Transverse colon (tissue), 4 donors: ENCODE data around the gene KRTAP12-3. TPM values are rescaled to one million over a fixed set of nuclear protein-coding genes. Genes with fewer than 3 reads are reported as not detected.
"Not testable (repeated sequence)": the region's sequence is repeated elsewhere in the genome, so short reads cannot be mapped to it uniquely, and the experiment has no call there.

Experiments used
- DNase-seq: peaks from one replicate; pipeline ENCODE4 v3.0.0-alpha.2; 2019
- H3K27ac ChIP-seq, 4 donors: fragments of 200-600 bp; sonication (generic); 2 replicates each; pipeline ENCODE4 v1.5.1; 2016 to 2018; ENCODE audit warnings: inconsistent platforms in 4 of 4
- H3K27me3 ChIP-seq: fragments of 200-600 bp; sonication (generic); 2 replicates; pipeline ENCODE4 v1.5.1; 2017; ENCODE audit warnings: inconsistent platforms
- H3K36me3 ChIP-seq, 4 donors: fragments of 200-600 bp; sonication (generic); 2 replicates each; pipeline ENCODE4 v1.5.1; 2017 to 2019; ENCODE audit warnings: inconsistent platforms in 4 of 4
- H3K4me1 ChIP-seq, 4 donors: fragments of 200-600 bp; sonication (generic); 2 replicates each; pipeline ENCODE4 v1.5.1; 2017 to 2020; ENCODE audit warnings: inconsistent platforms in 4 of 4
- H3K4me3 ChIP-seq, 4 donors: fragments of 200-600 bp; sonication (generic); 1 replicate in 1 of 4; 2 replicates in 3 of 4; pipeline versions ENCODE4 v1.5.1 to v1.6.1; 2017 to 2019; ENCODE audit warnings: inconsistent platforms in 4 of 4
- H3K9me3 ChIP-seq, 2 donors: fragments of 200-600 bp; sonication (generic); 2 replicates each; pipeline ENCODE4 v1.5.1; 2017 to 2019; ENCODE audit warnings: inconsistent platforms in 2 of 2
- CTCF ChIP-seq, 5 experiments: fragments of 200-600 bp in 3 of 5; fragments of 450-650 bp in 2 of 5; sonication (generic) in 3 of 5; IDR thresholded peaks; 1 replicate in 2 of 5; 2 replicates in 3 of 5; pipeline ENCODE4 v1.5.1; 2016 to 2017; ENCODE audit warnings: antibody characterized with exemption in 5 of 5, inconsistent platforms in 3 of 5, mild to moderate bottlenecking in 2 of 5, moderate library complexity in 1 of 5
- EP300 ChIP-seq: sonication (generic); formaldehyde crosslinking; IDR thresholded peaks from one replicate; pipeline ENCODE4 v1.6.1; 2017; ENCODE audit warnings: antibody characterized with exemption, low read depth
- POLR2A ChIP-seq: fragments of 450-650 bp; IDR thresholded peaks from one replicate; pipeline ENCODE4 v1.6.1; 2016; ENCODE audit warnings: antibody characterized with exemption, mild to moderate bottlenecking, moderate library complexity
- POLR2AphosphoS5 ChIP-seq, 3 donors: sonication (generic); formaldehyde crosslinking; IDR thresholded peaks; one replicate each; pipeline ENCODE4 v1.6.1; 2016; ENCODE audit warnings: antibody characterized with exemption in 3 of 3
- WGBS, 2 donors: methylation state at CpG; one replicate each; pipeline ENCODE4 v1.1.5; 2018; ENCODE audit warnings: low coverage in 1 of 2; 5-methylcytosine and 5-hydroxymethylcytosine counted together
- in situ Hi-C, 4 donors: fragments of 200-750 bp; cut with MboI; loops; one replicate each; pipeline versions ENCODE4 v1.15.0 to v1.15.1; 2017; ENCODE audit warnings: low sequenced_read_pairs in 3 of 4, low pct_ligation_motif_present in 1 of 4, low pct_unique_long_range_greater_than_20kb in 1 of 4
- intact Hi-C: fragments of 100-400 bp; cut with DNase I; formaldehyde crosslinking; loops from one replicate; pipeline ENCODE4 v1.15.1; 2023; ENCODE audit warnings: low total_unique reads
- total RNA-seq, 4 donors: library from RNA; depleted of rRNA; stranded (reverse); fragments of >200 nt; gene quantifications; one replicate each; pipeline ENCODE4 v1.1.0, GENCODE V29; 2016

Gene KRTAP12-3
- total RNA-seq, 4 donors from 2014 or later = not detected

- WGBS, 2 donors = 67 to 77% methylated on average over 4 to 7 of the region's 7 CpGs
- in situ Hi-C loops = loop anchor here in 2 of 4 donors (25.0 kb wide), 1 partner anchor 97 kb away; the partner anchor contains the start of genes KRTAP10-5 (in 2 of the 2) and KRTAP10-6 (in 2 of the 2)
- no peaks in the 10 kb centered on the region for H3K4me1 ChIP-seq
These were observed 26.3 kb downstream of the KRTAP12-3 start for GRCh38 chr21:44684077-44684476.

GRCh38 chr21:44684483-44684882 is 26.8 kb downstream of the KRTAP12-3 start:
- no peaks in the 10 kb centered on the region for H3K4me1 ChIP-seq
- 40 to 72% methylated on average over 6 of the region's 6 CpGs for WGBS, 2 donors
- H3K4me3 ChIP-seq = no peak overlapping the region
- intact Hi-C loops = no loop called here
- in situ Hi-C loops = loop anchor here in 2 of 4 donors (25.0 kb wide), 1 partner anchor 97 kb away; the partner anchor contains the start of genes KRTAP10-5 (in 2 of the 2) and KRTAP10-6 (in 2 of the 2)
- no peak for DNase-seq
- H3K36me3 ChIP-seq = no peaks in the 10 kb centered on the region
- H3K9me3 ChIP-seq = no peaks in the 10 kb centered on the region
- peaks cover 18% of the 10 kb centered on the region for H3K27me3 ChIP-seq
- no peak overlapping the region for H3K27ac ChIP-seq
- no peak for TF ChIP-seq EP300
- TF ChIP-seq POLR2AphosphoS5 (IDR thresholded peaks at IDR 0.05) = no peak
- no peak for TF ChIP-seq CTCF (IDR thresholded peaks at IDR 0.05)
- TF ChIP-seq POLR2A = no peak

More at GRCh38 chr21:44684077-44684476, 26.3 kb downstream of the KRTAP12-3 start:
- Histone ChIP-seq H3K9me3 (no peaks in the 10 kb centered on the region), H3K27me3 (peaks cover 18% of the 10 kb centered on the region), H3K36me3 (no peaks in the 10 kb centered on the region), H3K27ac (no peak overlapping the region), H3K4me3 (no peak overlapping the region)
- DNase-seq = no peak
- intact Hi-C loops = no loop called here
- TF ChIP-seq CTCF (IDR thresholded peaks at IDR 0.05) (no peak), POLR2A (no peak), EP300 (no peak)

GRCh38 chr21:44685050-44685449 is 27.3 kb downstream of the KRTAP12-3 start:
- H3K27ac ChIP-seq, H3K9me3 ChIP-seq, intact Hi-C loops, H3K36me3 ChIP-seq, H3K4me1 ChIP-seq, DNase-seq, H3K4me3 ChIP-seq: not testable (repeated sequence)
- in situ Hi-C loops = loop anchor here in 2 of 4 donors (25.0 kb wide), 1 partner anchor 98 kb away; the partner anchor contains the start of genes KRTAP10-5 (in 2 of the 2) and KRTAP10-6 (in 2 of the 2)
- peaks cover 23% of the 10 kb centered on the region for H3K27me3 ChIP-seq
- WGBS, 2 donors = 95% methylated on average over 6 of the region's 6 CpGs; no CpG with 5 or more reads in 1 of the 2 donors

- Histone ChIP-seq H3K27ac (no peak overlapping the region), H3K27me3 (peaks cover 23% of the 10 kb centered on the region), H3K4me3 (no peak overlapping the region), H3K4me1 (no peaks in the 10 kb centered on the region), H3K36me3 (no peaks in the 10 kb centered on the region), H3K9me3 (no peaks in the 10 kb centered on the region)
- intact Hi-C loops (no loop called here), in situ Hi-C loops (loop anchor here in 2 of 4 donors (25.0 kb wide), 1 partner anchor 99 kb away; the partner anchor contains the start of genes KRTAP10-5 (in 2 of the 2) and KRTAP10-6 (in 2 of the 2))
- WGBS, 2 donors = 64% methylated on average over 12 of the region's 14 CpGs; no CpG with 5 or more reads in 1 of the 2 donors
- no peak for DNase-seq
- TF ChIP-seq POLR2A (no peak), EP300 (no peak), POLR2AphosphoS5 (IDR thresholded peaks at IDR 0.05) (no peak), CTCF (IDR thresholded peaks at IDR 0.05) (no peak)
These were observed 28.5 kb downstream of the KRTAP12-3 start for GRCh38 chr21:44686000-44686781.
